MCF 10A (cell line): ENCODE results near the gene ARHGAP33. TPM values are rescaled to one million over a fixed set of nuclear protein-coding genes. Genes with fewer than 3 reads are reported as not detected.

Experiments
- BruUV-seq: library from RNA; stranded (reverse); fragments of 400-500 nt; replicated peaks from 2 replicates; lab custom pipeline; 2021; lab: Mats Ljungman, UMichigan
- CTCF ChIA-PET: fragments of 300-600 bp; sonication (Branson Sonifier 250); formaldehyde crosslinking; extraction: SDS; loops from one replicate; lab custom pipeline; 2021; ENCODE audit warnings: antibody characterized with exemption, inconsistent platforms; lab: Yijun Ruan, JAX
- POLR2A ChIA-PET: fragments of 300-600, 350-650 bp; sonication (Branson Sonifier 250); formaldehyde crosslinking; extraction: SDS; loops from one replicate; lab custom pipeline; 2020; ENCODE audit warnings: antibody characterized with exemption, inconsistent platforms; lab: Yijun Ruan, JAX
- DNase-seq: peaks from one replicate; pipeline ENCODE4 v3.0.0-alpha.2; 2018; ENCODE audit not compliant: unreplicated experiment
- H3K27ac Mint-ChIP-seq: one replicate; pipeline ENCODE4 v1.8.0; 2022; ENCODE audit warnings: mild to moderate bottlenecking, low read depth, mixed read lengths; ENCODE audit not compliant: unreplicated experiment
- H3K27me3 Mint-ChIP-seq: one replicate; pipeline ENCODE4 v1.8.0; 2022; ENCODE audit warnings: mixed read lengths; ENCODE audit not compliant: insufficient read depth, unreplicated experiment
- H3K36me3 Mint-ChIP-seq: one replicate; pipeline ENCODE4 v1.8.0; 2022; ENCODE audit warnings: mild to moderate bottlenecking, moderate library complexity, mixed read lengths; ENCODE audit not compliant: insufficient read depth, unreplicated experiment
- H3K4me1 Mint-ChIP-seq: one replicate; pipeline ENCODE4 v1.8.0; 2022; ENCODE audit warnings: mixed read lengths; ENCODE audit not compliant: insufficient read depth, unreplicated experiment
- H3K4me3 Mint-ChIP-seq: one replicate; pipeline ENCODE4 v1.8.0; 2022; ENCODE audit warnings: mild to moderate bottlenecking, moderate library complexity, mixed read lengths; ENCODE audit not compliant: unreplicated experiment
- H3K9me3 Mint-ChIP-seq: one replicate; pipeline ENCODE4 v1.8.0; 2022; ENCODE audit warnings: mixed read lengths; ENCODE audit not compliant: unreplicated experiment
- CTCF ChIP-seq: fragments of 200-600 bp; IDR thresholded peaks from one replicate; pipeline ENCODE4 v1.8.0; 2022; ENCODE audit warnings: antibody characterized with exemption, mild to moderate bottlenecking; ENCODE audit not compliant: unreplicated experiment
- intact Hi-C: fragments of 100-400 bp; cut with micrococcal nuclease; formaldehyde crosslinking; loops from 2 replicates; pipeline ENCODE4 v1.14.1; 2022
- total RNA-seq: library from RNA; stranded (reverse); gene quantifications from 2 replicates; pipeline ENCODE4 v1.2.3, GENCODE V29; 2022

ARHGAP33 gene
- total RNA-seq, 1 experiment from 2014 or later: 5.4 TPM

- Mint-ChIP-seq H3K4me1 (peaks cover 17% of the 10 kb centered on the region), H3K36me3 (peaks cover 6% of the 10 kb centered on the region), H3K27me3 (no peaks in the 10 kb centered on the region), H3K9me3 (no peaks in the 10 kb centered on the region), H3K27ac (no peak overlapping the region), H3K4me3 (peak overlapping the region; percentile 79)
- ChIA-PET POLR2A (interaction anchor here (0.9 to 1.5 kb wide), 2 partner anchors 26 to 34 kb away, joined by 3 to 7 read pairs; partner anchors contain the start of gene LIN37), CTCF (no interaction called here)
- DNase-seq: no peak
- intact Hi-C loops: loop anchor here (10.0 kb wide), 1 partner anchor 160 kb away; the partner anchor contains the start of gene LRFN3
- no peak for TF ChIP-seq CTCF
- BruUV-seq: no TSS peak
Measured at GRCh38 chr19:35774274-35775045, 904 bp upstream of the ARHGAP33 start.

- no peak for DNase-seq
- POLR2A ChIA-PET: interaction anchor here (1.5 kb wide), 1 partner anchor 27 kb away, joined by 7 read pairs; the partner anchor contains the start of gene LIN37
- peak overlapping the region; percentile 79 for H3K4me3 Mint-ChIP-seq
- no TSS peak for BruUV-seq
- CTCF ChIA-PET: no interaction called here
- H3K9me3 Mint-ChIP-seq: no peaks in the 10 kb centered on the region
- H3K36me3 Mint-ChIP-seq: peaks cover 6% of the 10 kb centered on the region
- H3K27me3 Mint-ChIP-seq: no peaks in the 10 kb centered on the region
- no peak for TF ChIP-seq CTCF
- no peak overlapping the region for H3K27ac Mint-ChIP-seq
- intact Hi-C loops: loop anchor here (10.0 kb wide), 1 partner anchor 160 kb away; the partner anchor contains the start of gene LRFN3
- peaks cover 17% of the 10 kb centered on the region for H3K4me1 Mint-ChIP-seq
Measured at GRCh38 chr19:35775046-35775297, 392 bp upstream of the ARHGAP33 start.

GRCh38 chr19:35776102-35776788 lies 881 bp downstream of the ARHGAP33 start:
- ChIA-PET POLR2A (interaction anchor here (1.0 kb wide), 1 partner anchor 28 kb away, joined by 4 read pairs; the partner anchor contains the start of gene LIN37), CTCF (no interaction called here)
- Mint-ChIP-seq H3K4me1 (peaks cover 17% of the 10 kb centered on the region), H3K36me3 (peaks cover 6% of the 10 kb centered on the region), H3K27ac (no peak overlapping the region), H3K9me3 (no peaks in the 10 kb centered on the region), H3K4me3 (peak overlapping the region; percentile 79), H3K27me3 (no peaks in the 10 kb centered on the region)
- no TSS peak for BruUV-seq
- DNase-seq: no peak
- intact Hi-C loops: loop anchor here (10.0 kb wide), 1 partner anchor 159 kb away; the partner anchor contains the start of gene LRFN3
- TF ChIP-seq CTCF: no peak
